Duodenal mucosa (tissue), 2 donors: Measurements from ENCODE around the gene EXOC2.

Source experiments
- H3K27ac ChIP-seq: one replicate; pipeline ENCODE4 v1.7.0; 2013; ENCODE audit warnings: low read depth, low read length
- H3K27me3 ChIP-seq, 2 donors: one replicate each; pipeline ENCODE4 v1.7.0; 2013; ENCODE audit warnings: low read length in 2 of 2, control low read depth in 1 of 2; ENCODE audit not compliant: insufficient read depth in 2 of 2, control insufficient read depth in 1 of 2
- H3K36me3 ChIP-seq, 2 donors: one replicate each; pipeline ENCODE4 v1.7.0; 2013; ENCODE audit warnings: low read length in 2 of 2, control low read depth in 1 of 2; ENCODE audit not compliant: insufficient read depth in 2 of 2, control insufficient read depth in 1 of 2
- H3K4me1 ChIP-seq, 2 donors: one replicate each; pipeline ENCODE4 v1.7.0; 2013; ENCODE audit warnings: low read length in 2 of 2, control low read depth in 1 of 2; ENCODE audit not compliant: insufficient read depth in 2 of 2, control insufficient read depth in 1 of 2
- H3K4me3 ChIP-seq, 2 donors: one replicate each; pipeline ENCODE4 v1.7.0; 2013; ENCODE audit warnings: low read length in 2 of 2, low read depth in 1 of 2
- H3K9ac ChIP-seq, 2 donors: one replicate each; pipeline ENCODE4 v1.7.0; 2013; ENCODE audit warnings: low read length in 2 of 2, low read depth in 1 of 2
- H3K9me3 ChIP-seq, 2 donors: one replicate each; pipeline ENCODE4 v1.7.0; 2013; ENCODE audit warnings: low read length in 2 of 2, control low read depth in 1 of 2; ENCODE audit not compliant: control insufficient read depth in 1 of 2

The EXOC2 gene

DNA sequence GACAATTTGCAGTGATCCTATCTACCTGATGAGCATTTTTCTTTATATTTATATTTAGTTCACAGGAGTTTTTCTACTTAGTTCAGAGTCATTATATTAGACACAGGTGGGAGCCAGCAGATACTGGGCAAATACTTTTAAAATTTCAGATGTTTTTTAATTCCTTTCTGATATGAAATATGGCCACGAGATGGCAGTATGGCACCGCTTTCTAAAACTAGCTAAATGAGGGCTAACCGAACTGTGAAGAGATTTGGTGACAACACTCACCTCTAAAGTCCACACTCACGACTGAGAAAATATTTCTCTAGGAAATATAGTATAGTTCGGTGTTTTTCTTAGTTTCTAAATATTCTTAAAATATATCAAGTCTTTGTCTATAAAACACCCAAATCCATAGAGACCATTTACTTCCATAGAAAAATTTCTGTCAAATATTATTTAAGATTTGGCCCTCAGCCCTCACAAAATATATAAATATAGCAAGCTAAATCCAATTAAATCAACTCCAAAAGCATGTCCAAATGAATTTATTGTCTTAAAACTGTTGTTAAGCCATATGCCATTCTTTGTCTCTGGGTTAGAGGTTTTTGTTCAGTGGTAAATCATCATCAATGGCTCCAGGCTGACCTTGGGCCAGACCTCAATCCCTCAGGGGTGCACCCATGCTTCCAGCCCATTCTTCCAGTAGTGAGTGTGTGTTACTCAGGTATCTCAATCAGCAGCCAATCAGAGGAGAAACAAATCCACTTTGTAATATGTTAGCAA is 99.6 kb downstream of the EXOC2 start:
- Histone ChIP-seq H3K9ac (no peak overlapping the region), H3K4me3 (no peak overlapping the region), H3K9me3 (no peaks in the 10 kb centered on the region), H3K4me1 (no peaks in the 10 kb centered on the region), H3K27me3 (no peaks in the 10 kb centered on the region), H3K36me3 (peaks cover 3 to 39% of the 10 kb centered on the region in 2 donors), H3K27ac (no peak overlapping the region)

DNA sequence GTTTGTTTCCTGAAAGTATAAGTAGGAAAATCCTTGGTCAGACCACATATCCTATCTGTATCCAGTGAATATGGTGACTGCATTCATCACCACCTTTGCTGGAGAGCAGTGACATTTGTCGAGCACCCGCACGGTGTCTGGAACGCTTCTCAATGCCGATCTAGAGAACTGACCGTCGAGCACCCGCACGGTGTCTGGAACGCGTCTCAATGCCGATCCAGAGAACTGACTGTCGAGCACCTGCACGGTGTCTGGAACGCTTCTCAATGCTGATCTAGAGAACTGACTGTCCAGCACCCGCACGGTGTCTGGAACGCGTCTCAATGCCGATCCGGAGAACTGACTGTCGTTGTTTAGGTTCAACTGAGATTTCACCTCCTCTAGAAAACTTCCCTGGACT is 103.8 kb downstream of the EXOC2 start:
- Histone ChIP-seq H3K4me3 (no peak overlapping the region), H3K27ac (no peak overlapping the region), H3K36me3 (peaks cover 3 to 24% of the 10 kb centered on the region in 2 donors)

DNA sequence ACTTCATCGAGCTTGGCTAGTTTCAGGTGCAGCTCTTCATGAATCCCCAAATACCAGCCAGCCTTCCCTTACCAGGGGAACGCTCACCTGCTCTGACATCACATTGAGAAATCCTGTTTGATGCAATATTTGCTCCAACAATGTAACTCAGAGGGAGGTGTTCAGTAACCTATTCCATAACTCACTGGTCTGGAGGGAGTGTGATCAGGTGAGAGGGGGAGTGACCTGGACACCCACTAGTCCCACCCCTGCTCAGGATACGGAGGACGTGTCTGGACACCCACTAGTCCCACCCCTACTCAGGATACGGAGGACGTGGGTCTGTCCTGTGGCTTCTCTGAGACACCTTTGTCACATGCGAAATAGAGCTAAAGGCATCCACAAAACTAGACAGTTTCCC is 106.4 kb downstream of the EXOC2 start:
- Histone ChIP-seq H3K4me1 (no peaks in the 10 kb centered on the region), H3K27me3 (no peaks in the 10 kb centered on the region), H3K27ac (no peak overlapping the region), H3K9me3 (no peaks in the 10 kb centered on the region), H3K4me3 (no peak overlapping the region), H3K36me3 (peaks cover 0 to 19% of the 10 kb centered on the region in 2 donors), H3K9ac (no peak overlapping the region)

More for the DNA sequence above, 103.8 kb downstream of the EXOC2 start:
- Histone ChIP-seq H3K9me3 (no peaks in the 10 kb centered on the region), H3K4me1 (no peaks in the 10 kb centered on the region), H3K27me3 (no peaks in the 10 kb centered on the region), H3K9ac (no peak overlapping the region)

DNA sequence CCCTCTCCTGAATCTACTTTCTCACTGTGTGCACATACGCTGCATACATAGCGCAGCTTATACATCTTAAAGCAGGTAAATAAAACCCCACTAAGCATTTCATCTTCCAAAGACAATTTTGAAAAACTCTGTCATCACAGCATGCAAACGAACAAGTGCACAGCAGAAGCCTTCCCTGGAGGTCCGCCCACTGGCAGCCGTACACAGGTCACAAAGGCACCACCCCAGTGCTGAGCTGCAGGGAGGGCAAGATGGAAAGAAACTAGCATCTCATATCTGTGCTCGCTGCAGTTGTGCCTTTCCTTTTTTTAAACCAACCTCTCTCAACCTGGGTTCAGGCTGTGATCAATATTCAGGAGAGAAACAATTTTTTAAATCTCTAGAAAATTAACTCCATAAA is 109.3 kb downstream of the EXOC2 start:
- Histone ChIP-seq H3K4me1 (no peaks in the 10 kb centered on the region), H3K27me3 (no peaks in the 10 kb centered on the region), H3K9me3 (no peaks in the 10 kb centered on the region), H3K36me3 (peaks cover 0 to 5% of the 10 kb centered on the region in 2 donors), H3K9ac (no peak overlapping the region), H3K27ac (no peak overlapping the region), H3K4me3 (no peak overlapping the region)

DNA sequence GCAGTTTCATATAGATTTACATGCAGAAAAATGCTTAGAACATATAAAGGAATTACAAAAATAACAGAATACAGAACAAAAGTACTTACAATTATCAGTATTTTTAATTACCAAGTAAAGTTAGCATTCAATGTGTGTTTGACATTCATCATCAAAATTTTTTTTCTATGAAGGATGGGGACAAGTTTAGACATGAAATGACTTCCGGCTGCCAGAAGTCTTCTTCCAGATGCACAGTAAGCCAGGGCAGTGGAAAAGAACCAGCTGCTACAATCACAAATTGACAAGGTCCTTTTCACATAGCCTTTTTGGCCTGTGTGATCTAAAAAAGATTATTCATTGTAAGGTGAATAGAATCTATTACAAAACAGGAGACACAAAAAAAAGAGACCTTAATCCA is 109.8 kb downstream of the EXOC2 start:
- Histone ChIP-seq H3K9ac (no peak overlapping the region), H3K9me3 (no peaks in the 10 kb centered on the region), H3K27ac (no peak overlapping the region), H3K4me3 (no peak overlapping the region), H3K4me1 (no peaks in the 10 kb centered on the region), H3K27me3 (no peaks in the 10 kb centered on the region), H3K36me3 (peaks cover 0 to 3% of the 10 kb centered on the region in 2 donors)

DNA sequence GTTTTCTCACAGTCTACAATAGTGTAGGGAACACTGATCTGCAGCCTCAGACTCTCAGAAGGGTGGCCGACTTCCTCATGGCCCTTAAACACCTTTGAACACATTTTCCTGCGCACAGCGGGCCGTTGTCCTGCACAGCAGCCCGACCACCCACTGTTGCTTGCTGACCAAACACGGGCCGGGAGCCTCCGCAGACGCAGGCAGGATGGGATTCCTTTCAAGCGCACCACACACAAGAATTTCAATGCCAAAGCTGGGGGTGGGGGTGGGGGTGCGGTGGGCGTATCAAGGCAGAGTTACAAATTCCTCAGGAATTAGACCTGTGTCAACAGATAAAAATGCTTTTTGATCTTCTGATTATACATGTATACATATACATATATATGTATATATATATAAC is 110.6 kb downstream of the EXOC2 start:
- peaks cover 0 to 3% of the 10 kb centered on the region in 2 donors for H3K36me3 ChIP-seq
- no peaks in the 10 kb centered on the region for H3K4me1 ChIP-seq
- H3K27me3 ChIP-seq: no peaks in the 10 kb centered on the region
- H3K4me3 ChIP-seq: no peak overlapping the region
- no peak overlapping the region for H3K9ac ChIP-seq
- no peaks in the 10 kb centered on the region for H3K9me3 ChIP-seq
- no peak overlapping the region for H3K27ac ChIP-seq

DNA sequence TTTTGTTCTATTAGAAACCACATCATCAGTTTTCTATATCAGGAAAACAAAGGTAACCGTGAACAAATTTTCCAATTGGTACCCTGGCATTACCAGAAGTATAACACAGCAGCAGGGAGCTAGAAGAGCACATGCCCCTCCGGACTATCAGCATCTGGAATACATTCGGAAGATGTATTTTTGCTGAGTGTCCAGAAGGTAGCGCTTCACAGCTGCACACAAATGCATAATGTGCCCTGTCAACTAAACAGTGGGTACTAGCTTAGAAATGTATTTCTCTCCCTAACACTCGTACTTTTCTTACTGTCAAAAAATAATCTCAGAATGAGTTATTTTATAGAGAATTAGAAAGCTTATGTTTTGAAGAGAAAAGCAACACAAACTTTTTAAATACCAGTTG is 113.6 kb downstream of the EXOC2 start:
- H3K9me3 ChIP-seq: no peaks in the 10 kb centered on the region
- no peaks in the 10 kb centered on the region for H3K4me1 ChIP-seq
- peaks cover 3 to 5% of the 10 kb centered on the region in 2 donors for H3K36me3 ChIP-seq
- H3K27ac ChIP-seq: no peak overlapping the region
- no peak overlapping the region for H3K4me3 ChIP-seq
- H3K9ac ChIP-seq: no peak overlapping the region
- H3K27me3 ChIP-seq: no peaks in the 10 kb centered on the region

DNA sequence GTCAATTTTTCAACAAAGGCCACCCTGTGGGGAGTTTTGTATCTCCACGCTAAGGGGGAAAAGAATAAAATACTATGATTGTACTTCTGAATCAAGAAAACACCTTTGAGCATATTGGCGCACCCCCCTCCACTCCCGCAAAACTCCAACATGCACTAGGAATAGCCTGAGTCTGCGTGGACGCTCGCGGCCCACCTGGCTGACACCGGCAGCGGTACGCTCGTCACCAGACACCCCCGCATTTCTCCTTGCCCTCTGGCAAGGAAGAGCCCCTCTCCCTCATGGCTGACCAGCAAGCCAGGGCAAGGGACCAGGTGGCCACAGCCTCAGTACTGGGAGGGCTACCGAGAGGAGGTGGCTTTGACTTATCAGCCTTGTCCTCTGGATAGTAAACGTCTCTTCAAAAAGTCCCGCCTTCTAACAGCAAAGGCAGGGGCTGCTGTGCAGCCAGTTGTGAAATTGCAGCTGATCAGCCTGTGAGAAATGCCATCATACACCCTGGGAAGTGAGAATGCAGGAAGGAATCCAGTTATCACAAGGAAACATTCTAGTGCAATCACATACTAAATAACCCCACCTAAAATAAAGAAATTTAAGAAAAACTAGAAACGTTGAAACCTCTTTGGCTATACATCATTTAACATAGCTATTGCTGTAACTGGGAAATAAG is 120.2 kb downstream of the EXOC2 start:
- H3K9ac ChIP-seq: no peak overlapping the region
- no peaks in the 10 kb centered on the region for H3K9me3 ChIP-seq
- no peaks in the 10 kb centered on the region for H3K4me1 ChIP-seq
- H3K4me3 ChIP-seq: no peak overlapping the region
- no peak overlapping the region for H3K27ac ChIP-seq
- H3K36me3 ChIP-seq: peaks cover 9 to 19% of the 10 kb centered on the region in 2 donors
- no peaks in the 10 kb centered on the region for H3K27me3 ChIP-seq

DNA sequence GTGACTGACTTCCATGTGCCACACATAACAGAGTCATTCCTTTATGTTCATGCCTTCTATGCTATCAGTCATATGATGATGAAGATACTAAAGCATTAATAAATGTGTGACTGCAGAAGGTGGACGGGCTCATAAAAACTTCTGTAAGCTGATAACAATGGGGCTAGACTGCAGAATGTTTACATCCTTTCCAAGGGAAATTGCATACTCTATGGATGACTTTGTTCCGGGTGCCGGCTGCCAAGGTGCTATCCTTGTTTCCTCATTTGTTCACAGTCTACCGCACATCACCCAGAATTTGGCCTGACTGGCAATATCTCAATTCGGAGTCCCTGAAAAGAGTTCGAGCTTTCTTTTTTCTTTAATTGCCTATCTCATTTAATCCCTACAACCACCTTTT is 121.0 kb downstream of the EXOC2 start:
- Histone ChIP-seq H3K36me3 (peaks cover 9 to 22% of the 10 kb centered on the region in 2 donors), H3K27me3 (no peaks in the 10 kb centered on the region), H3K9me3 (no peaks in the 10 kb centered on the region), H3K4me3 (no peak overlapping the region), H3K9ac (no peak overlapping the region), H3K4me1 (no peaks in the 10 kb centered on the region), H3K27ac (no peak overlapping the region)

DNA sequence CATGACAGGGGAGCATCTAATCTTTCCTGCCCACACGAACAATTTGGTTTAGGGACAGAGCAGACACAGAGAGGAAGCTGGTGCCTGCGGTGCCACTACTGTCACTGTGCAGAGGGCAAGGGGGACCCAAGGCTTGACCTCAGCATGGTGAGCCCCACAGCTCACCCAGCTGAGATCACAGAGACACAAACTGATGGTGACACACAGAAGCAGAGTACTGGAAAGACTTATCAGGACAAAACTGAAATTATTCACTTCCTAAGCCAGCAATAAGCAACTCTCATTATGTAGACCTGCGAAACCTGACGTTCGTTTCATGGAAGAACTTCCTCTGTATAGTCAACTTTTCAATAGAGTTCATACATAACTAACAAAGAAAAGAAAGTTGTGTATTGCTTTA is 122.1 kb downstream of the EXOC2 start:
- no peaks in the 10 kb centered on the region for H3K4me1 ChIP-seq
- H3K9me3 ChIP-seq: no peaks in the 10 kb centered on the region
- no peak overlapping the region for H3K27ac ChIP-seq
- no peak overlapping the region for H3K4me3 ChIP-seq
- peaks cover 9 to 22% of the 10 kb centered on the region in 2 donors for H3K36me3 ChIP-seq
- H3K9ac ChIP-seq: no peak overlapping the region
- H3K27me3 ChIP-seq: no peaks in the 10 kb centered on the region
